Heart left ventricle (tissue), 16 donors: ENCODE results near the gene CATSPERD. TPM values are rescaled to one million over a fixed set of nuclear protein-coding genes. Genes with fewer than 3 reads are reported as not detected.

Source experiments
- ATAC-seq, 4 donors: fragments of 200-7000 bp; cut with Tn5 transposase; one replicate each; pipeline ENCODE4 v1.9.1; 2020 to 2022; ENCODE audit warnings: moderate library complexity in 4 of 4, mild to moderate bottlenecking in 3 of 4, moderate number of reproducible peaks in 1 of 4
- DNase-seq, 5 donors: peaks; one replicate each; pipeline ENCODE4 v3.0.0-alpha.2; 2020
- H3K27ac ChIP-seq, 12 donors: fragments of 200-600 bp; sonication (generic) in 4 of 12; one replicate each; pipeline versions ENCODE4 v1.5.0 to v1.8.0; 2016 to 2022; ENCODE audit warnings: mild to moderate bottlenecking in 2 of 12
- H3K27me3 ChIP-seq, 9 donors: fragments of 200-600 bp; sonication (generic) in 2 of 9; one replicate each; pipeline versions ENCODE4 v1.5.1 to v1.8.0; 2016 to 2022; ENCODE audit warnings: mild to moderate bottlenecking in 3 of 9
- H3K36me3 ChIP-seq, 9 donors: fragments of 200-600 bp; sonication (generic) in 2 of 9; one replicate each; pipeline versions ENCODE4 v1.5.0 to v1.8.0; 2018 to 2022; ENCODE audit warnings: mild to moderate bottlenecking in 2 of 9
- H3K4me1 ChIP-seq, 12 donors: fragments of 200-600 bp; sonication (generic) in 4 of 12; one replicate each; pipeline versions ENCODE4 v1.5.0 to v1.8.0; 2016 to 2022; ENCODE audit warnings: mild to moderate bottlenecking in 3 of 12
- H3K4me3 ChIP-seq, 12 donors: fragments of 200-600 bp; sonication (generic) in 4 of 12; one replicate each; pipeline versions ENCODE4 v1.5.0 to v1.8.0; 2017 to 2022; ENCODE audit warnings: mild to moderate bottlenecking in 9 of 12, moderate library complexity in 4 of 12
- H3K9me3 ChIP-seq, 12 donors: fragments of 200-600 bp; sonication (generic) in 4 of 12; one replicate each; pipeline versions ENCODE4 v1.5.0 to v1.8.0; 2016 to 2022; ENCODE audit warnings: mild to moderate bottlenecking in 1 of 12
- CTCF ChIP-seq, 12 donors: fragments of 200-600 bp; sonication (generic) in 4 of 12; IDR thresholded peaks; one replicate each; pipeline versions ENCODE4 v1.5.0 to v1.8.0; 2018 to 2022; ENCODE audit warnings: antibody characterized with exemption in 12 of 12, mild to moderate bottlenecking in 5 of 12
- POLR2A ChIP-seq, 2 donors: fragments of 450-650 bp; IDR thresholded peaks; one replicate each; pipeline ENCODE4 v1.6.1; 2017; ENCODE audit warnings: antibody characterized with exemption in 2 of 2, mild to moderate bottlenecking in 2 of 2, moderate library complexity in 2 of 2
- WGBS, 4 donors: extraction: QIAGEN DNeasy Blood & Tissue Kit in 2 of 4; methylation state at CpG; one replicate each; pipeline versions ENCODE4 v1.1.5 to v1.1.7; 2013 to 2018; 5-methylcytosine and 5-hydroxymethylcytosine counted together
- intact Hi-C, 10 donors: fragments of 100-400 bp; cut with DNase I; formaldehyde crosslinking; loops; one replicate each; pipeline versions ENCODE4 v1.11.1 to v1.14.2; 2022
- polyA plus RNA-seq, 2 donors: library from polyadenylated mRNA; stranded (reverse); fragments of 200-250 nt; gene quantifications; one replicate each; pipeline ENCODE4 v1.2.3, GENCODE V29; 2013
- total RNA-seq, 9 donors: library from RNA; depleted of rRNA in 2 of 9; stranded (reverse); fragments of >200 nt in 2 of 9; fragmentation: NEBNext Ultra II Directional in 3 of 9; extraction: Animal tissue kit (Norgen Biotek cat#: 25700) in 3 of 9; gene quantifications; one replicate each; pipeline versions ENCODE4 v1.1.0 to v1.2.4, GENCODE V29; 2016 to 2023
- donor health status: ischemic (EF 13 %, LVEDD 7.1; RV severe dilation, severe dysfunction).
- donor health status: healthy with polysubstance abuse.
- donor health status: DM: no; HTN: yes; CAD: no.
- donor health status: DM: no; HTN: no; CAD: no.
- donor health status: ischemic (EF 25% LVEDD 6.9; RV normal size, moderate dysfunction).
- donor health status: ischemic (EF 25% LVEDD 5.7; RV mildly dilated, moderate dysfunction).
- donor health status: healthy.
- donor health status: DM: yes; HTN: yes; CAD: no.
- donor health status: ischemic (EF 35%, LVEDD 5.7; RV mildly dilated, moderate dysfunction).
- donor health status: nonischemic (EF 11% LVEDD 7.7; RV severe dilation, severe dysfunction).
- donor health status: DM: yes; HTN: yes; CAD: no.
- donor health status: PGD.
- donor health status: ischemic (EF 29% LVEDD 5.4; RV normal size, mild dysfunction).
- donor health status: nonischemic (EF 23%, LVEDD 6.1; RV moderate dilation, normal function).

Gene CATSPERD
- total and polyA plus RNA-seq, 11 donors = not detected

- no peaks in the 10 kb centered on the region for H3K9me3 ChIP-seq
- H3K4me1 ChIP-seq = peaks cover 0 to 30% (median 4%) of the 10 kb centered on the region in 12 donors
- ATAC-seq (peak; percentile 12 to 29 (median 24)), DNase-seq (peak; percentile 69 to 84 (median 78))
- peak overlapping the region in 2 of 12 donors; percentile 42 to 64 for H3K4me3 ChIP-seq
- intact Hi-C loops = loop anchor here in 8 of 10 donors (2.0 to 5.0 kb wide), 3 partner anchors 20 to 66 kb away; no protein-coding TSS in a partner anchor
- H3K36me3 ChIP-seq = no peaks in the 10 kb centered on the region
- WGBS, 4 donors = 19 to 23% (median 22%) methylated on average over 24 of the region's 24 CpGs
- H3K27me3 ChIP-seq = peaks cover 0 to 26% (median 13%) of the 10 kb centered on the region in 9 donors
- TF ChIP-seq POLR2A (IDR thresholded peaks at IDR 0.05) (no peak), CTCF (IDR thresholded peaks at IDR 0.05) (peak in 5 of 12 donors; percentile 9 to 40 (median 26))
- H3K27ac ChIP-seq = peak overlapping the region in 9 of 12 donors; percentile 43 to 88 (median 76)
Measured at GRCh38 chr19:5826531-5827341, 106.3 kb downstream of the CATSPERD start.

GRCh38 chr19:5827342-5827890 is 107.0 kb downstream of the CATSPERD start:
- Histone ChIP-seq H3K36me3 (no peaks in the 10 kb centered on the region), H3K27me3 (peaks cover 0 to 26% (median 13%) of the 10 kb centered on the region in 9 donors), H3K9me3 (no peaks in the 10 kb centered on the region), H3K27ac (peak overlapping the region in 8 of 12 donors; percentile 43 to 88 (median 78)), H3K4me3 (peak overlapping the region in 9 of 12 donors; percentile 17 to 64 (median 50)), H3K4me1 (peaks cover 0 to 30% (median 4%) of the 10 kb centered on the region in 12 donors)
- DNase-seq = peak in 1 of 5 donors; percentile 29
- no peak for TF ChIP-seq CTCF (IDR thresholded peaks at IDR 0.05)
- TF ChIP-seq POLR2A (IDR thresholded peaks at IDR 0.05) = no peak
- 17 to 39% (median 22%) methylated on average over 18 to 37 of the region's 37 CpGs for WGBS, 4 donors
- no peak for ATAC-seq
- intact Hi-C loops = loop anchor here in 8 of 10 donors (2.0 to 5.0 kb wide), 3 partner anchors 21 to 65 kb away; no protein-coding TSS in a partner anchor

- intact Hi-C loops = loop anchor here in 8 of 10 donors (2.0 to 5.0 kb wide), 3 partner anchors 21 to 64 kb away; no protein-coding TSS in a partner anchor
- H3K36me3 ChIP-seq = no peaks in the 10 kb centered on the region
- TF ChIP-seq POLR2A (IDR thresholded peaks at IDR 0.05) = no peak
- no peak for TF ChIP-seq CTCF (IDR thresholded peaks at IDR 0.05)
- H3K27ac ChIP-seq = peak overlapping the region in 11 of 12 donors; percentile 43 to 88 (median 80)
- H3K27me3 ChIP-seq = peaks cover 0 to 28% (median 13%) of the 10 kb centered on the region in 9 donors
- peaks cover 0 to 30% (median 4%) of the 10 kb centered on the region in 12 donors for H3K4me1 ChIP-seq
- peak overlapping the region; percentile 7 to 64 (median 46) for H3K4me3 ChIP-seq
- DNase-seq = peak; percentile 83 to 93 (median 89)
- peak; percentile 53 to 78 (median 76) for ATAC-seq
- WGBS, 4 donors = 1 to 3% (median 2%) methylated on average over 28 to 91 of the region's 91 CpGs
- H3K9me3 ChIP-seq = no peaks in the 10 kb centered on the region
Measured at GRCh38 chr19:5827891-5828660, 107.6 kb downstream of the CATSPERD start.

Other genes starting within 250 kb of the CATSPERD start
- gene TINCR, start 152.7 kb upstream of the CATSPERD start, total RNA-seq = under 1 TPM in 4 of 9 donors, not detected in 5; 0.17 to 0.44 (median 0.30) TPM
- under 1 TPM in 1 of 2 donors, not detected in 1; 0.07 TPM for gene TINCR, start 152.7 kb upstream of the CATSPERD start, polyA plus RNA-seq
- 10 to 100 TPM; 14.2 to 56.7 (median 44.2) TPM for gene SAFB2, start 97.9 kb upstream of the CATSPERD start, total RNA-seq
- gene SAFB2, start 97.9 kb upstream of the CATSPERD start, polyA plus RNA-seq = 10 to 100 TPM; 32.8 to 49.7 TPM
- gene SAFB, start 97.6 kb upstream of the CATSPERD start, total RNA-seq = 10 to 100 TPM; 22.3 to 59.6 (median 48.0) TPM
- gene SAFB, start 97.6 kb upstream of the CATSPERD start, polyA plus RNA-seq = 10 to 100 TPM; 43.5 to 48.9 TPM
- gene MICOS13, start 40.1 kb upstream of the CATSPERD start, total RNA-seq = 100 to 1,000 TPM; 103 to 149 (median 123) TPM
- gene MICOS13, start 40.1 kb upstream of the CATSPERD start, polyA plus RNA-seq = 100 to 1,000 TPM; 178 to 435 TPM
- 10 to 100 TPM in 2 of 9 donors, 1 to 10 TPM in 7; 3.7 to 14.4 (median 5.2) TPM for gene HSD11B1L, start 39.6 kb upstream of the CATSPERD start, total RNA-seq
- gene HSD11B1L, start 39.6 kb upstream of the CATSPERD start, polyA plus RNA-seq = 1 to 10 TPM; 5.4 to 6.6 TPM
- gene RPL36, start 30.3 kb upstream of the CATSPERD start, total RNA-seq = 100 to 1,000 TPM; 255 to 475 (median 365) TPM
- 100 to 1,000 TPM; 851 to 981 TPM for gene RPL36, start 30.3 kb upstream of the CATSPERD start, polyA plus RNA-seq
- gene LONP1, start 491 bp upstream of the CATSPERD start, total RNA-seq = 100 to 1,000 TPM in 2 of 9 donors, 10 to 100 TPM in 7; 61.2 to 108 (median 88.6) TPM
- gene LONP1, start 491 bp upstream of the CATSPERD start, polyA plus RNA-seq = 100 to 1,000 TPM in 1 of 2 donors, 10 to 100 TPM in 1; 97.6 to 123 TPM
- gene PRR22, start 64.1 kb downstream of the CATSPERD start, total RNA-seq = 1 to 10 TPM in 5 of 9 donors, under 1 TPM in 2, not detected in 2; 0.96 to 1.9 (median 1.3) TPM
- gene PRR22, start 64.1 kb downstream of the CATSPERD start, polyA plus RNA-seq = 1 to 10 TPM in 1 of 2 donors, under 1 TPM in 1; 0.91 to 1.1 TPM
- gene DUS3L, start 70.5 kb downstream of the CATSPERD start, total RNA-seq = 10 to 100 TPM; 12.0 to 19.9 (median 15.3) TPM
- 10 to 100 TPM; 17.3 to 20.7 TPM for gene DUS3L, start 70.5 kb downstream of the CATSPERD start, polyA plus RNA-seq
- 10 to 100 TPM in 7 of 9 donors, 1 to 10 TPM in 2; 8.0 to 54.2 (median 17.2) TPM for gene NRTN, start 84.4 kb downstream of the CATSPERD start, total RNA-seq
- gene NRTN, start 84.4 kb downstream of the CATSPERD start, polyA plus RNA-seq = 10 to 100 TPM; 18.2 to 34.5 TPM
- not detected for gene FUT6, start 119.1 kb downstream of the CATSPERD start, total RNA-seq
- not detected for gene FUT6, start 119.1 kb downstream of the CATSPERD start, polyA plus RNA-seq
- not detected for gene FUT3, start 130.8 kb downstream of the CATSPERD start, total RNA-seq
- gene FUT3, start 130.8 kb downstream of the CATSPERD start, polyA plus RNA-seq = under 1 TPM in 1 of 2 donors, not detected in 1; 0.07 TPM
- gene FUT5, start 149.9 kb downstream of the CATSPERD start, total RNA-seq = not detected
- gene FUT5, start 149.9 kb downstream of the CATSPERD start, polyA plus RNA-seq = not detected
- 100 to 1,000 TPM; 388 to 533 (median 476) TPM for gene NDUFA11, start 183.2 kb downstream of the CATSPERD start, total RNA-seq
- 100 to 1,000 TPM; 791 to 945 TPM for gene NDUFA11, start 183.2 kb downstream of the CATSPERD start, polyA plus RNA-seq
- gene VMAC, start 184.2 kb downstream of the CATSPERD start, total RNA-seq = 1 to 10 TPM; 1.7 to 3.9 (median 2.3) TPM
- 1 to 10 TPM; 1.3 to 3.8 TPM for gene VMAC, start 184.2 kb downstream of the CATSPERD start, polyA plus RNA-seq
- 1 to 10 TPM; 1.2 to 6.2 (median 3.3) TPM for gene CAPS, start 193.6 kb downstream of the CATSPERD start, total RNA-seq
- 1 to 10 TPM; 2.4 to 4.8 TPM for gene CAPS, start 193.6 kb downstream of the CATSPERD start, polyA plus RNA-seq